Loucy (cell line): ENCODE results near the gene PCSK2.

Experiments used
- H2AFZ ChIP-seq: fragments of 200-600 bp; sonication (generic); 2 replicates; pipeline ENCODE4 v1.6.0; 2016; ENCODE audit warnings: antibody characterized with exemption, mild to moderate bottlenecking, low read length, moderate library complexity
- H3F3A ChIP-seq: fragments of 200-600 bp; 2 replicates; pipeline ENCODE4 v1.6.0; 2016; ENCODE audit warnings: antibody characterized with exemption, low read depth, mild to moderate bottlenecking
- H3K27me3 ChIP-seq: fragments of 200-600 bp; sonication (generic); 2 replicates; pipeline ENCODE4 v1.6.1; 2014; ENCODE audit warnings: low read length, mild to moderate bottlenecking; ENCODE audit not compliant: insufficient read depth, poor library complexity, severe bottlenecking
- H3K36me3 ChIP-seq: fragments of 200-600 bp; sonication (generic); 2 replicates; pipeline ENCODE4 v1.6.1; 2016; ENCODE audit warnings: low read length; ENCODE audit not compliant: insufficient read depth
- H3K4me1 ChIP-seq: fragments of 200-600 bp; sonication (generic); 2 replicates; pipeline ENCODE4 v1.5.1; 2014; ENCODE audit warnings: low read length, mild to moderate bottlenecking; ENCODE audit not compliant: insufficient read depth, poor library complexity, severe bottlenecking
- H3K4me2 ChIP-seq: fragments of 200-600 bp; sonication (generic); 2 replicates; pipeline ENCODE4 v1.6.0; 2014; ENCODE audit warnings: antibody characterized with exemption, low read length, low read depth, mild to moderate bottlenecking; ENCODE audit not compliant: poor library complexity, severe bottlenecking
- H3K4me3 ChIP-seq: fragments of 200-600 bp; sonication (generic); 2 replicates; pipeline ENCODE4 v1.5.1; 2014; ENCODE audit warnings: low read length, mild to moderate bottlenecking, mixed read lengths; ENCODE audit not compliant: poor library complexity, severe bottlenecking
- H3K79me2 ChIP-seq: fragments of 200-600 bp; sonication (generic); 2 replicates; pipeline ENCODE4 v1.6.1; 2014; ENCODE audit warnings: low read length; ENCODE audit not compliant: insufficient read depth
- H3K9ac ChIP-seq: fragments of 200-600 bp; sonication (generic); 2 replicates; pipeline ENCODE4 v1.6.0; 2014; ENCODE audit warnings: mild to moderate bottlenecking, low read depth, low read length, moderate library complexity; ENCODE audit not compliant: poor library complexity, severe bottlenecking
- H3K9me2 ChIP-seq: fragments of 200-600 bp; sonication (generic); replicated peaks from 2 replicates; pipeline ENCODE4 v1.6.1; 2016; ENCODE audit warnings: low read depth, low read length, mixed read lengths
- H3K9me3 ChIP-seq: fragments of 200-600 bp; sonication (generic); 2 replicates; pipeline ENCODE4 v1.6.1; 2014; ENCODE audit warnings: mild to moderate bottlenecking, antibody characterized with exemption, low read length, low read depth; ENCODE audit not compliant: insufficient read depth
- H4K20me1 ChIP-seq: fragments of 200-600 bp; sonication (generic); 2 replicates; pipeline ENCODE4 v1.6.0; 2014; ENCODE audit warnings: antibody characterized with exemption, low read length, mild to moderate bottlenecking; ENCODE audit not compliant: insufficient read depth, poor library complexity, severe bottlenecking
- CTCF ChIP-seq: fragments of 200-600 bp; sonication (generic); conservative IDR thresholded peaks from 2 replicates; pipeline ENCODE4 v1.5.1; 2014; ENCODE audit warnings: mild to moderate bottlenecking, antibody characterized with exemption, low read length
- EZH2phosphoT487 ChIP-seq: fragments of 200-600 bp; IDR thresholded peaks from 2 replicates; pipeline ENCODE4 v1.6.1; 2018; ENCODE audit warnings: antibody characterized with exemption, mild to moderate bottlenecking, moderate library complexity, borderline replicate concordance

PCSK2 gene

GRCh38 chr20:17248224-17248623 lies 21.4 kb downstream of the PCSK2 start:
- Histone ChIP-seq H3K4me3 (no peak overlapping the region), H4K20me1 (no peaks in the 10 kb centered on the region), H2AFZ (no peak overlapping the region), H3K79me2 (no peaks in the 10 kb centered on the region), H3K4me1 (no peaks in the 10 kb centered on the region), H3K9ac (no peak overlapping the region), H3K36me3 (no peaks in the 10 kb centered on the region), H3K9me2 (no peaks in the 10 kb centered on the region), H3F3A (no peaks in the 10 kb centered on the region), H3K4me2 (no peak overlapping the region), H3K9me3 (no peaks in the 10 kb centered on the region), H3K27me3 (no peaks in the 10 kb centered on the region)
- no peak for TF ChIP-seq CTCF
- TF ChIP-seq EZH2phosphoT487, result no peak

DNA sequence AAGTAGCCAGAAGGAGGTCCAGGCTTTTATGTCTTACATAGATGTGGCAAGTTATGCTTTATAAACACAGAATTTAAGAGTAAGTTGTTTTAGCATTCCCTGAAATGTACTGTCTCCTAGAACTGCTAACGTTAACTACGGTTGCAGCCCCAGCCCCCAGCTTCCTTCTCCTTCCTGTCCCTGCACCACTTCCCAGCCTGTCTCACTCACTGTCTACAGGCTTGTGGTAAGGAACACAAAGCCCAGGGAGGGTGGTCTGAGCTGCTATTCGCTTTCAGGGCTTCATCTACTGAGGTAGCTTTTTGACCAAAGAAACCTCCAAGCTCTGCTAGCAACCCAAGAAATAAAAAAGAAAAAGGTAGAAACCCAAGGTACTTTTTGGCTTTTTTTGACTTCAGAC lies 35.9 kb downstream of the PCSK2 start:
- TF ChIP-seq CTCF (no peak), EZH2phosphoT487 (no peak)
- no peak overlapping the region for H3K4me3 ChIP-seq
- no peaks in the 10 kb centered on the region for H3K79me2 ChIP-seq
- no peak overlapping the region for H2AFZ ChIP-seq
- H3K9me2 ChIP-seq, result no peaks in the 10 kb centered on the region
- no peaks in the 10 kb centered on the region for H4K20me1 ChIP-seq
- H3K27me3 ChIP-seq, result no peaks in the 10 kb centered on the region
- H3K36me3 ChIP-seq, result no peaks in the 10 kb centered on the region
- H3F3A ChIP-seq, result no peaks in the 10 kb centered on the region
- no peaks in the 10 kb centered on the region for H3K9me3 ChIP-seq
- H3K4me1 ChIP-seq, result no peaks in the 10 kb centered on the region
- H3K4me2 ChIP-seq, result no peak overlapping the region
- H3K9ac ChIP-seq, result no peak overlapping the region

DNA sequence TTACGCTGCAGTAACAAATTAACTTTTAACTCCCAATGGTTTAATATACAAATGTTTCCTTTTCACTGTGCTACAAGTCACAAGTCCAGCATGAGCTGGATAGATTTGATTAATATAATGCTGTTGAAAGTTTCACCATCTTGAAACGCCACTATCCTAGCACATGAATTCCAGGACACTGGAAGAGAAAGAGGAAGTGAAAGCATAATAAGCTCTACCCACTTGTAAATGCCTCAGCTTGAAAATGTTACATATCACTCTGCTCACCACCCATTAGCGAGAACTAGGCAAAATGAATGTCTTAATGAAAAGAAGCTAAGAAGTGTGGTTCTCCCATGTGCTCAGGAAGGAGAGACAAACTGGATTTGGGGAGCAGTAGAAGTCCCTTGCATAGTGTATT lies 46.9 kb downstream of the PCSK2 start:
- Histone ChIP-seq H3K4me3 (no peak overlapping the region), H3K9me3 (no peaks in the 10 kb centered on the region), H3K36me3 (no peaks in the 10 kb centered on the region), H3F3A (no peaks in the 10 kb centered on the region), H3K9me2 (no peaks in the 10 kb centered on the region), H3K79me2 (no peaks in the 10 kb centered on the region), H3K4me2 (no peak overlapping the region), H3K9ac (no peak overlapping the region), H4K20me1 (no peaks in the 10 kb centered on the region), H3K27me3 (no peaks in the 10 kb centered on the region), H2AFZ (no peak overlapping the region), H3K4me1 (no peaks in the 10 kb centered on the region)
- no peak for TF ChIP-seq CTCF
- TF ChIP-seq EZH2phosphoT487, result no peak
